AG09309 (cell line): Measurements from ENCODE around the gene PARVA.

Experiments
- DNase-seq: peaks from one replicate; pipeline ENCODE4 v3.0.0-alpha.2; 2010; ENCODE audit warnings: low read depth
- H3K4me3 ChIP-seq: 2 replicates; pipeline ENCODE4 v1.5.1; 2011; ENCODE audit warnings: mild to moderate bottlenecking, low read depth, low read length, moderate library complexity; ENCODE audit not compliant: control insufficient read depth
- CTCF ChIP-seq: IDR thresholded peaks from 2 replicates; pipeline ENCODE4 v1.5.1; 2011; ENCODE audit warnings: mild to moderate bottlenecking, low read depth, low read length, inconsistent platforms; ENCODE audit not compliant: insufficient read depth, control insufficient read depth; ENCODE audit errors: missing control alignments

The PARVA gene

GRCh38 chr11:12417691-12418611, 40.6 kb downstream of the PARVA start:
- TF ChIP-seq CTCF: no peak
- peak; percentile 62 for DNase-seq
- no peak overlapping the region for H3K4me3 ChIP-seq

- H3K4me3 ChIP-seq: no peak overlapping the region
- no peak for DNase-seq
- TF ChIP-seq CTCF: no peak
Measured at GRCh38 chr11:12420040-12420439, 42.7 kb downstream of the PARVA start.

- no peak for DNase-seq
- TF ChIP-seq CTCF: no peak
- no peak overlapping the region for H3K4me3 ChIP-seq
Measured at GRCh38 chr11:12420706-12421105, 43.3 kb downstream of the PARVA start.

- H3K4me3 ChIP-seq: no peak overlapping the region
- no peak for DNase-seq
- no peak for TF ChIP-seq CTCF
Measured at GRCh38 chr11:12421386-12421785, 44.0 kb downstream of the PARVA start.

GRCh38 chr11:12426176-12426575, 48.8 kb downstream of the PARVA start:
- DNase-seq: no peak
- no peak overlapping the region for H3K4me3 ChIP-seq
- no peak for TF ChIP-seq CTCF

- H3K4me3 ChIP-seq: no peak overlapping the region
- no peak for DNase-seq
- TF ChIP-seq CTCF: no peak
Measured at GRCh38 chr11:12429155-12429554, 51.8 kb downstream of the PARVA start.
